PC-3 (cell line): ENCODE measurements around the gene MYO5C. TPM values are rescaled to one million over a fixed set of nuclear protein-coding genes. Genes with fewer than 3 reads are reported as not detected.

Experiments used
- ATAC-seq: fragments of 200-7000 bp; cut with Tn5 transposase; 2 replicates; pipeline ENCODE4 v1.9.1; 2020; ENCODE audit warnings: mild to moderate bottlenecking, moderate library complexity
- BruUV-seq: library from RNA; stranded (reverse); fragments of 400-500 nt; replicated peaks from 2 replicates; lab custom pipeline; 2021; lab: Mats Ljungman, UMichigan
- CTCF ChIA-PET: fragments of 300-600 bp; sonication (Branson Sonifier 250); formaldehyde crosslinking; loops from one replicate; lab custom pipeline; 2022; ENCODE audit warnings: antibody characterized with exemption; lab: Charles Lee
- POLR2A ChIA-PET: fragments of 300-600 bp; sonication (Branson Sonifier 250); formaldehyde crosslinking; loops from one replicate; lab custom pipeline; 2022; ENCODE audit warnings: antibody characterized with exemption; ENCODE audit not compliant: unreplicated experiment; lab: Charles Lee
- DNase-seq: peaks from one replicate; pipeline ENCODE4 v3.0.0-alpha.2; 2015
- H2AFZ ChIP-seq: fragments of 300-600 bp; sonication (generic); 2 replicates; pipeline ENCODE4 v1.6.0; 2016; ENCODE audit warnings: antibody characterized with exemption, low read length
- H3F3A ChIP-seq: fragments of 300-600 bp; sonication (generic); one replicate; pipeline ENCODE4 v1.6.0; 2017; ENCODE audit warnings: antibody characterized with exemption, low read length, control low read depth, mild to moderate bottlenecking; ENCODE audit not compliant: unreplicated experiment
- H3K27ac ChIP-seq: fragments of 300-600 bp; sonication (generic); 2 replicates; pipeline ENCODE4 v1.5.1; 2016; ENCODE audit warnings: mild to moderate bottlenecking, low read length
- H3K27me3 ChIP-seq: fragments of 300-600 bp; sonication (generic); 2 replicates; pipeline ENCODE4 v1.6.1; 2016; ENCODE audit warnings: low read length, mixed read lengths
- H3K36me3 ChIP-seq: fragments of 300-600 bp; sonication (generic); 2 replicates; pipeline ENCODE4 v1.6.1; 2016; ENCODE audit warnings: low read depth, mixed run types, low read length, mixed read lengths
- H3K4me1 ChIP-seq: fragments of 300-600 bp; sonication (generic); 2 replicates; pipeline ENCODE4 v1.5.1; 2016; ENCODE audit warnings: low read length; ENCODE audit not compliant: insufficient read depth
- H3K4me2 ChIP-seq: fragments of 300-600 bp; sonication (generic); 2 replicates; pipeline ENCODE4 v1.6.0; 2016; ENCODE audit warnings: low read length
- H3K4me3 ChIP-seq: fragments of 300-600 bp; sonication (generic); 2 replicates; pipeline ENCODE4 v1.5.1; 2016; ENCODE audit warnings: mild to moderate bottlenecking, low read length, mixed read lengths
- H3K79me2 ChIP-seq: fragments of 300-600 bp; sonication (generic); 2 replicates; pipeline ENCODE4 v1.6.1; 2017; ENCODE audit warnings: low read length, mixed read lengths
- H3K9ac ChIP-seq: fragments of 300-600 bp; sonication (generic); 2 replicates; pipeline ENCODE4 v1.6.0; 2016; ENCODE audit warnings: mild to moderate bottlenecking, low read length
- H3K9me2 ChIP-seq: fragments of 300-600 bp; sonication (generic); replicated peaks from 2 replicates; pipeline ENCODE4 v1.6.1; 2016; ENCODE audit warnings: mixed run types, low read length, mixed read lengths
- H3K9me3 ChIP-seq: fragments of 300-600 bp; sonication (generic); 2 replicates; pipeline ENCODE4 v1.6.1; 2016; ENCODE audit warnings: low read length, mixed read lengths
- H4K20me1 ChIP-seq: fragments of 300-600 bp; sonication (generic); 2 replicates; pipeline ENCODE4 v1.6.1; 2016; ENCODE audit warnings: low read length, mixed read lengths
- EZH2 ChIP-seq: fragments of 300-600 bp; sonication (generic); IDR thresholded peaks from one replicate; pipeline ENCODE4 v1.6.1; 2017; ENCODE audit warnings: antibody characterized with exemption, mild to moderate bottlenecking, low read length; ENCODE audit not compliant: unreplicated experiment
- EZH2phosphoT487 ChIP-seq: fragments of 300-600 bp; sonication (generic); IDR thresholded peaks from 2 replicates; pipeline ENCODE4 v1.6.1; 2018; ENCODE audit warnings: mild to moderate bottlenecking, antibody characterized with exemption, low read length, borderline replicate concordance
- intact Hi-C: fragments of 100-400 bp; cut with micrococcal nuclease; formaldehyde crosslinking; loops from 2 replicates; pipeline ENCODE4 v1.9.0; 2023
- total RNA-seq: library from RNA; depleted of rRNA; stranded (reverse); fragments of >200 nt; gene quantifications from 2 replicates; pipeline ENCODE4 v1.2.3, GENCODE V29; 2014
- TF ChIP-seq, protein P1 (sequence below): fragments of 300-600 bp; sonication (generic); conservative IDR thresholded peaks from 2 replicates; pipeline ENCODE4 v1.5.1; 2017; ENCODE audit warnings: antibody characterized with exemption, low read depth, mild to moderate bottlenecking, low read length

MYO5C gene
- total RNA-seq, 1 experiment from 2014 or later, result 17.7 TPM

DNA sequence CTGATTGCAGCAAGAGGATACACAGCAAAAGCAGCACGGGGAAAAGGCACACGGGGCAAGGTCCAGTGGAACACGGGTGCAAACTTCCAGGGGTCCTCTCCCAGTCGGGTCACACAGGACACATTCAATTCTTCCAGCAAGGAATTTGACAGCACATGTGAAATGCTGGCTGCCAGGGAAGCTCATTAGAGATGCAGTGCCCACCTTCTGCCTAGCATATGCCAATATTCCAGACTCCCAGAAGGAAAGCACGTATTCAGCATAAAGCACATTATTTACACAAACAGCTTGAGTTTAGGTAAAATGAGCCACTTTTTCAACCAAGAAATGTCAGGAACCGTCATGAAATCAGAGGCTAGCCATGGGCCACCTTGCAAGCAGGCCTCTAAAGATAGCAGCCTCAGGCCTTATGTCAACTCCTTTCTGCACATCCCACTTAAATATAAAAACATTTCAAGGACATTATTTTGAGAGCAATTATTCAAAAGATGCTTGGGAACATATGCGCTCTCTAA, 19.3 kb downstream of the MYO5C start:
- ChIA-PET POLR2A (no interaction called here), CTCF (no interaction called here)
- Histone ChIP-seq H3K79me2 (no peaks in the 10 kb centered on the region), H3K9me2 (no peaks in the 10 kb centered on the region), H3K27me3 (no peaks in the 10 kb centered on the region), H2AFZ (no peak overlapping the region), H3K4me2 (no peak overlapping the region), H3K4me3 (no peak overlapping the region), H3F3A (no peaks in the 10 kb centered on the region), H3K9ac (no peak overlapping the region), H3K36me3 (peaks cover 35% of the 10 kb centered on the region; the same call in 1 of the 2 replicates), H4K20me1 (no peaks in the 10 kb centered on the region), H3K9me3 (no peaks in the 10 kb centered on the region), H3K27ac (no peak overlapping the region), H3K4me1 (no peaks in the 10 kb centered on the region)
- BruUV-seq, result no TSS peak
- TF ChIP-seq, protein P1, sequence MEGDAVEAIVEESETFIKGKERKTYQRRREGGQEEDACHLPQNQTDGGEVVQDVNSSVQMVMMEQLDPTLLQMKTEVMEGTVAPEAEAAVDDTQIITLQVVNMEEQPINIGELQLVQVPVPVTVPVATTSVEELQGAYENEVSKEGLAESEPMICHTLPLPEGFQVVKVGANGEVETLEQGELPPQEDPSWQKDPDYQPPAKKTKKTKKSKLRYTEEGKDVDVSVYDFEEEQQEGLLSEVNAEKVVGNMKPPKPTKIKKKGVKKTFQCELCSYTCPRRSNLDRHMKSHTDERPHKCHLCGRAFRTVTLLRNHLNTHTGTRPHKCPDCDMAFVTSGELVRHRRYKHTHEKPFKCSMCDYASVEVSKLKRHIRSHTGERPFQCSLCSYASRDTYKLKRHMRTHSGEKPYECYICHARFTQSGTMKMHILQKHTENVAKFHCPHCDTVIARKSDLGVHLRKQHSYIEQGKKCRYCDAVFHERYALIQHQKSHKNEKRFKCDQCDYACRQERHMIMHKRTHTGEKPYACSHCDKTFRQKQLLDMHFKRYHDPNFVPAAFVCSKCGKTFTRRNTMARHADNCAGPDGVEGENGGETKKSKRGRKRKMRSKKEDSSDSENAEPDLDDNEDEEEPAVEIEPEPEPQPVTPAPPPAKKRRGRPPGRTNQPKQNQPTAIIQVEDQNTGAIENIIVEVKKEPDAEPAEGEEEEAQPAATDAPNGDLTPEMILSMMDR, result no peak
- TF ChIP-seq EZH2phosphoT487, result no peak
- no peak for TF ChIP-seq EZH2
- ATAC-seq (no peak), DNase-seq (no peak)
- intact Hi-C loops, result no loop called here

DNA sequence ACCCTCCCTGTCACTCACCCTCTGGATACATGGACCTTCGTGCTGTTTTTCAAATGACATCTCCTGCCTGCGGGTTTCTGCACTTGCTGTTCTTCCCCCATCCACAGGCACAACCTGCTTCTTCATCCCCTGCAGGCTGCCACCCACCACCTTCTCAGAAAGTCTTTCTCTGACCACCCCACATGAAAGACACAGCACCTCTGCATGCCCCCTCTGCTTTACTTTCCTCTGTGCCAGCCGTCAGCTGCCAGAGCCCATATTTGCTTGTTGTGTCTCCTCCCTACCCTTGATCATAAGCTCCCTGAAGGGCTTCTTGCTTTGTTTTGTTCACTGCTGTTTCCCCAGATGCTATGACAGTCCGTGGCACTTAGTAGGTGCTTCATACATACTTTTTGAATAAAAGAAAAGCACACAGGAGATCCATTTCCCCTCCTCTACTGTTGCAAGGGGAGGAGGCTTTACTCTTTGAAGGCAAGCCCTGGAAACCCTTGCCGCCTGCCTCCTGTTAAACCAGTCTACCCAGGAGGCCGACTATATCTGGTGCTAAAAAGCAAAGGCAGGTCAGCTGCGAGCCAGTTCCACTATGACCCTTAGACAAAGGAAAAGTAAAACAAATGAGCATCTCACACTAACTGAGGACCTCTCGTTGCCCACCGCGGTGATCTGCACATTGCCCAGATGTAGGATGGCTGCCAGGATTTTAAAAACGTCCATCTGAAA, 31.9 kb downstream of the MYO5C start:
- H3K9ac ChIP-seq, result no peak overlapping the region
- no peak overlapping the region for H3K4me3 ChIP-seq
- ChIA-PET POLR2A (no interaction called here), CTCF (no interaction called here)
- H3K4me2 ChIP-seq, result no peak overlapping the region
- H3K79me2 ChIP-seq, result no peaks in the 10 kb centered on the region
- DNase-seq, result no peak
- H3K4me1 ChIP-seq, result peaks cover 26% of the 10 kb centered on the region
- no peaks in the 10 kb centered on the region for H4K20me1 ChIP-seq
- H3K9me2 ChIP-seq, result no peaks in the 10 kb centered on the region
- ATAC-seq, result no peak
- BruUV-seq, result no TSS peak
- intact Hi-C loops, result loop anchor here (5.0 kb wide), 1 partner anchor 264 kb away; the partner anchor contains the start of gene MYO5A
- H3K9me3 ChIP-seq, result no peaks in the 10 kb centered on the region
- no peaks in the 10 kb centered on the region for H3K27me3 ChIP-seq
- no peaks in the 10 kb centered on the region for H3F3A ChIP-seq
- peaks cover 26% of the 10 kb centered on the region; the same call in 1 of the 2 replicates for H3K36me3 ChIP-seq
- H3K27ac ChIP-seq, result peak overlapping the region; percentile 92; the same call in 1 of the 2 replicates
- TF ChIP-seq EZH2 (no peak), EZH2phosphoT487 (no peak)
- TF ChIP-seq, protein P1, result no peak
- no peak overlapping the region for H2AFZ ChIP-seq

DNA sequence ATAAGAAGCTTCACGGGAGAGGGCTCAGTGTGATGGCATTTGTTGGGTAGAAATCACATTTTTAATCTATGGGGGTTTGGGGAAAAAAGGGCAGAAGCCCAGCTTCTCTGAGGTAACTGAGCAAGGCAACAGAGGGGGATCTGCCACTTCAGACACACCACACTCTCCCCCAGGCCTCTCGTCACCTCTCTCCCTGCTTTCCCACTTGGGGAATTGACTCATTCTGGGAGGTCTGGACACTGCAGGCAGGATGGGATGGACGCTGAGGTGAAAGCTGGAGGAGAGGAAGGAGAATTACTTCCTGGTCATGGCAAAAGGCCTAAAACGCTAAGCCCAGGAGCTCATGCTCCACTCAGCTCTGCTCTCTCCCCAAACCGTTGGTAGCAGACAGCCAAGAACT, 33.2 kb downstream of the MYO5C start:
- peaks cover 26% of the 10 kb centered on the region; the same call in 1 of the 2 replicates for H3K36me3 ChIP-seq
- H4K20me1 ChIP-seq, result no peaks in the 10 kb centered on the region
- H3K4me2 ChIP-seq, result peak overlapping the region; percentile 50
- no peaks in the 10 kb centered on the region for H3F3A ChIP-seq
- peak overlapping the region; percentile 92 for H3K27ac ChIP-seq
- H3K9ac ChIP-seq, result peak overlapping the region; percentile 48
- H3K27me3 ChIP-seq, result no peaks in the 10 kb centered on the region
- H3K4me1 ChIP-seq, result peaks cover 26% of the 10 kb centered on the region
- H3K9me3 ChIP-seq, result no peaks in the 10 kb centered on the region
- no peaks in the 10 kb centered on the region for H3K9me2 ChIP-seq
- TSS peak; percentile 90 for BruUV-seq
- ATAC-seq, result peak; percentile 50
- no peak overlapping the region for H3K4me3 ChIP-seq
- ChIA-PET CTCF (interaction anchor here (1.1 to 1.3 kb wide), 2 partner anchors 26 to 287 kb away, joined by 3 to 9 read pairs; no protein-coding TSS in a partner anchor), POLR2A (interaction anchor here (0.6 to 0.7 kb wide), 2 partner anchors 11 to 74 kb away, joined by 4 read pairs; no protein-coding TSS in a partner anchor)
- intact Hi-C loops, result loop anchor here (1.0 to 5.0 kb wide), 2 partner anchors 22 to 265 kb away; partner anchors contain the start of gene MYO5A
- peak; percentile 35 for DNase-seq
- peak overlapping the region; percentile 15; the same call in 1 of the 2 replicates for H2AFZ ChIP-seq
- TF ChIP-seq EZH2 (no peak), EZH2phosphoT487 (no peak)
- TF ChIP-seq, protein P1, result no peak
- no peaks in the 10 kb centered on the region for H3K79me2 ChIP-seq
